Esophagus muscularis mucosa (tissue), 4 donors: ENCODE measurements around the gene APOBEC3A.

Source experiments
- EP300 ChIP-seq: sonication (generic); formaldehyde crosslinking; IDR thresholded peaks from one replicate; pipeline ENCODE4 v1.6.1; 2017; ENCODE audit warnings: antibody characterized with exemption
- POLR2A ChIP-seq: fragments of 450-650 bp; IDR thresholded peaks from one replicate; pipeline ENCODE4 v1.6.1; 2017; ENCODE audit warnings: antibody characterized with exemption, moderate library complexity, mild to moderate bottlenecking, low read depth
- TF ChIP-seq, protein P1 (sequence below), 3 experiments: fragments of 200-600 bp in 2 of 3; fragments of 450-650 bp in 1 of 3; sonication (generic) in 2 of 3; IDR thresholded peaks; one replicate each; pipeline ENCODE4 v1.5.1; 2017 to 2019; ENCODE audit warnings: antibody characterized with exemption in 3 of 3, mild to moderate bottlenecking in 2 of 3, moderate library complexity in 1 of 3

DNA sequence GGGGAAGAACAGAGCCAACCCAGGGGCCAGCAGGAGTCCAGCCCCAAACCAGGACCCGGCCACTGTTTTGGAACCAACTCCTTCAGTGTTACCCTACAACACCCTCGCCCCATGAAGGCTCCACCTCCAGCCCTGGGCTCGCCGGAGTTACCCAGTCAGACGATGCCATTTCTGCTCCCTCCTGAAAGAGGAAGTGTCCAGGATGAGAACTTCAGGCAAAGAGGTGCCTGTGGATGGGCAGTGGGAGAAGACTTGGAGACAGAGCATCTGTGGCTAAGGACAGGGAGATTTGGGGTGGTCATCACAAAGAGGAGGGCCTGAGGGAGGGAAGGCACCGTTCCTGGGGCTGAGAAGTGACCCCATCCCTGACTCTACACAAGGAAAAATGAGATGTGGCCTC lies 38.7 kb downstream of the APOBEC3A start:
- TF ChIP-seq, protein P1, sequence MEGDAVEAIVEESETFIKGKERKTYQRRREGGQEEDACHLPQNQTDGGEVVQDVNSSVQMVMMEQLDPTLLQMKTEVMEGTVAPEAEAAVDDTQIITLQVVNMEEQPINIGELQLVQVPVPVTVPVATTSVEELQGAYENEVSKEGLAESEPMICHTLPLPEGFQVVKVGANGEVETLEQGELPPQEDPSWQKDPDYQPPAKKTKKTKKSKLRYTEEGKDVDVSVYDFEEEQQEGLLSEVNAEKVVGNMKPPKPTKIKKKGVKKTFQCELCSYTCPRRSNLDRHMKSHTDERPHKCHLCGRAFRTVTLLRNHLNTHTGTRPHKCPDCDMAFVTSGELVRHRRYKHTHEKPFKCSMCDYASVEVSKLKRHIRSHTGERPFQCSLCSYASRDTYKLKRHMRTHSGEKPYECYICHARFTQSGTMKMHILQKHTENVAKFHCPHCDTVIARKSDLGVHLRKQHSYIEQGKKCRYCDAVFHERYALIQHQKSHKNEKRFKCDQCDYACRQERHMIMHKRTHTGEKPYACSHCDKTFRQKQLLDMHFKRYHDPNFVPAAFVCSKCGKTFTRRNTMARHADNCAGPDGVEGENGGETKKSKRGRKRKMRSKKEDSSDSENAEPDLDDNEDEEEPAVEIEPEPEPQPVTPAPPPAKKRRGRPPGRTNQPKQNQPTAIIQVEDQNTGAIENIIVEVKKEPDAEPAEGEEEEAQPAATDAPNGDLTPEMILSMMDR (IDR thresholded peaks at IDR 0.05) = no peak
- no peak for TF ChIP-seq POLR2A
- no peak for TF ChIP-seq EP300
